H1 (cell line): ENCODE data around the gene PHF3.

Experiments used
- BRCA1 ChIP-seq: IDR thresholded peaks from 2 replicates; pipeline ENCODE4 v1.6.1; 2012; ENCODE audit warnings: low read depth, low read length, improper control_type of control experiment
- GABPA ChIP-seq: IDR thresholded peaks from 2 replicates; pipeline ENCODE4 v1.6.1; 2011; ENCODE audit warnings: mild to moderate bottlenecking, low read length, moderate library complexity, borderline replicate concordance; ENCODE audit not compliant: insufficient read depth
- POLR2AphosphoS5 ChIP-seq: IDR thresholded peaks from 2 replicates; pipeline ENCODE4 v1.6.1; 2011; ENCODE audit warnings: low read depth, low read length
- TAF1 ChIP-seq: IDR thresholded peaks from 2 replicates; pipeline ENCODE4 v1.6.1; 2011; ENCODE audit warnings: mild to moderate bottlenecking, low read depth, low read length
- TF ChIP-seq, protein P1 (sequence below), 3 experiments: IDR thresholded peaks; 1 replicate in 2 of 3; 2 replicates in 1 of 3; pipeline versions ENCODE4 v1.5.1 to v1.6.1; 2011; ENCODE audit warnings: low read length in 3 of 3, mild to moderate bottlenecking in 3 of 3, inconsistent platforms in 2 of 3, low read depth in 1 of 3, moderate library complexity in 1 of 3; ENCODE audit not compliant: insufficient read depth in 1 of 3; ENCODE audit errors: control extremely low read depth in 1 of 3
- TF ChIP-seq, protein P2 (sequence below): IDR thresholded peaks from 2 replicates; pipeline ENCODE4 v1.6.1; 2012; ENCODE audit warnings: low read length, inconsistent platforms

DNA sequence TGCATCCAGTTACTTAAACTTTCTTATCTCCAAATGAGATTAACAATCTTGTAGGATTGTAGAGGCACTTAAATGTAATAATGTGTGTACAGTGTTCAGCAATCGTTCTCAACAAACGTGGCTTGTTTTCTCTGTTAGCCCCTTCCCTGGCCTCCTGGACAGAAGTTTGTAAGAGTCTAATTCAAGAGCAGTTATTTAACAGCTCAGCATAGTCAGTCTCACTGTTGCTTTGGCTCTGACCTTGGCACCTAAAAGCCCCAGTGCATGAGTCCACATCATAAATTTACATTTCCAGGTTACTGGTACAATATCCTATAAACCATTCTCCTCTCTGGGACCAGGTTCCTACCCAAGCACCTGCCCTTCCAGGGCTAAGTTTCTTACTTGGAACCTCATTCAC, 11.5 kb upstream of the PHF3 start:
- TF ChIP-seq POLR2AphosphoS5 (no peak), GABPA (no peak), TAF1 (no peak), BRCA1 (no peak)
- TF ChIP-seq, protein P1, sequence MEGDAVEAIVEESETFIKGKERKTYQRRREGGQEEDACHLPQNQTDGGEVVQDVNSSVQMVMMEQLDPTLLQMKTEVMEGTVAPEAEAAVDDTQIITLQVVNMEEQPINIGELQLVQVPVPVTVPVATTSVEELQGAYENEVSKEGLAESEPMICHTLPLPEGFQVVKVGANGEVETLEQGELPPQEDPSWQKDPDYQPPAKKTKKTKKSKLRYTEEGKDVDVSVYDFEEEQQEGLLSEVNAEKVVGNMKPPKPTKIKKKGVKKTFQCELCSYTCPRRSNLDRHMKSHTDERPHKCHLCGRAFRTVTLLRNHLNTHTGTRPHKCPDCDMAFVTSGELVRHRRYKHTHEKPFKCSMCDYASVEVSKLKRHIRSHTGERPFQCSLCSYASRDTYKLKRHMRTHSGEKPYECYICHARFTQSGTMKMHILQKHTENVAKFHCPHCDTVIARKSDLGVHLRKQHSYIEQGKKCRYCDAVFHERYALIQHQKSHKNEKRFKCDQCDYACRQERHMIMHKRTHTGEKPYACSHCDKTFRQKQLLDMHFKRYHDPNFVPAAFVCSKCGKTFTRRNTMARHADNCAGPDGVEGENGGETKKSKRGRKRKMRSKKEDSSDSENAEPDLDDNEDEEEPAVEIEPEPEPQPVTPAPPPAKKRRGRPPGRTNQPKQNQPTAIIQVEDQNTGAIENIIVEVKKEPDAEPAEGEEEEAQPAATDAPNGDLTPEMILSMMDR (IDR thresholded peaks at IDR 0.05; ENCODE audit: control extremely low read depth in 1 of 3, insufficient read depth in 1 of 3, low read depth in 1 of 3, low read length in 3 of 3) = no peak
- TF ChIP-seq, protein P2, sequence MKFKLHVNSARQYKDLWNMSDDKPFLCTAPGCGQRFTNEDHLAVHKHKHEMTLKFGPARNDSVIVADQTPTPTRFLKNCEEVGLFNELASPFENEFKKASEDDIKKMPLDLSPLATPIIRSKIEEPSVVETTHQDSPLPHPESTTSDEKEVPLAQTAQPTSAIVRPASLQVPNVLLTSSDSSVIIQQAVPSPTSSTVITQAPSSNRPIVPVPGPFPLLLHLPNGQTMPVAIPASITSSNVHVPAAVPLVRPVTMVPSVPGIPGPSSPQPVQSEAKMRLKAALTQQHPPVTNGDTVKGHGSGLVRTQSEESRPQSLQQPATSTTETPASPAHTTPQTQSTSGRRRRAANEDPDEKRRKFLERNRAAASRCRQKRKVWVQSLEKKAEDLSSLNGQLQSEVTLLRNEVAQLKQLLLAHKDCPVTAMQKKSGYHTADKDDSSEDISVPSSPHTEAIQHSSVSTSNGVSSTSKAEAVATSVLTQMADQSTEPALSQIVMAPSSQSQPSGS = no peak
